Colonic mucosa (tissue), 4 donors: ENCODE data around the gene FEM1B. TPM values are rescaled to one million over a fixed set of nuclear protein-coding genes. Genes with fewer than 3 reads are reported as not detected.

Experiments used
- DNase-seq: peaks from one replicate; pipeline ENCODE4 v3.0.0-alpha.2; 2020
- H3K27ac ChIP-seq: fragments of 200-600 bp; one replicate; pipeline ENCODE4 v1.8.0; 2021
- H3K27me3 ChIP-seq: fragments of 200-600 bp; one replicate; pipeline ENCODE4 v1.8.0; 2021
- H3K36me3 ChIP-seq: fragments of 200-600 bp; one replicate; pipeline ENCODE4 v1.8.0; 2021
- H3K4me1 ChIP-seq: fragments of 200-600 bp; one replicate; pipeline ENCODE4 v1.8.0; 2021; ENCODE audit warnings: mild to moderate bottlenecking
- H3K4me3 ChIP-seq: fragments of 200-600 bp; one replicate; pipeline ENCODE4 v1.8.0; 2021
- H3K9ac ChIP-seq, 2 donors: one replicate each; pipeline ENCODE4 v1.7.0; 2013; ENCODE audit warnings: control low read depth in 2 of 2, low read depth in 2 of 2, low read length in 2 of 2
- H3K9me3 ChIP-seq: fragments of 200-600 bp; one replicate; pipeline ENCODE4 v1.8.0; 2021
- intact Hi-C: fragments of 100-400 bp; cut with DNase I; formaldehyde crosslinking; loops from one replicate; pipeline ENCODE4 v1.14.1; 2022
- total RNA-seq, 2 donors: library from RNA; stranded (reverse); fragmentation: NEBNext Ultra II Directional in 1 of 2; extraction: Animal tissue kit (Norgen Biotek cat#: 25700) in 1 of 2; gene quantifications; one replicate each; pipeline ENCODE4 v1.2.1, GENCODE V29; 2021
- TF ChIP-seq, protein P1 (sequence below): fragments of 200-600 bp; IDR thresholded peaks from one replicate; pipeline ENCODE4 v1.8.0; 2022; ENCODE audit warnings: antibody characterized with exemption, mild to moderate bottlenecking
- donor health status: healthy.
- donor health status: DM: no; HTN: no; CAD: no.
- donor health status: DM: no; HTN: no; CAD: no.

FEM1B gene
- total RNA-seq, 2 donors from 2014 or later, result 34.4 to 52.4 TPM

DNA sequence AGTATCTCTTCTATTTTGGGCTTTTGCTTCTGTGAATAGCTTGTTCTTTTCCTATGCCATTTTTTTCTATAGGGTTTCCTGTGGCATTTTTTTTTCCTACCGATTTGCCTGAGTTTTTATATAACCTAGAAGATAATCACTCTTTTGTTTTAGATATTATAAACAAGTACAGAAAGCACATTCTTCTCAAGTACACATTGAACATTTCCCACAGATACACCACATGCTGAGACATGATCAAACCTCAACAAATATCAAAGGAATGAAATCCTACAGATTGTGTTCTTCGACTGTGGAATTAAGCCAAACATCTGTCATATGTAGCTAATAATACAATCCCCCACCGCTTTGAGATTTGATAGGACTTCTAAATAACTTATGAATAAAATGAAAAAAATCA is 9.1 kb upstream of the FEM1B start:
- no peak overlapping the region for H3K9ac ChIP-seq
- H3K27ac ChIP-seq, result no peak overlapping the region
- DNase-seq, result no peak
- H3K9me3 ChIP-seq, result no peaks in the 10 kb centered on the region
- no peaks in the 10 kb centered on the region for H3K4me1 ChIP-seq
- peaks cover 6% of the 10 kb centered on the region for H3K27me3 ChIP-seq
- no peak overlapping the region for H3K4me3 ChIP-seq
- intact Hi-C loops, result no loop called here
- TF ChIP-seq, protein P1, sequence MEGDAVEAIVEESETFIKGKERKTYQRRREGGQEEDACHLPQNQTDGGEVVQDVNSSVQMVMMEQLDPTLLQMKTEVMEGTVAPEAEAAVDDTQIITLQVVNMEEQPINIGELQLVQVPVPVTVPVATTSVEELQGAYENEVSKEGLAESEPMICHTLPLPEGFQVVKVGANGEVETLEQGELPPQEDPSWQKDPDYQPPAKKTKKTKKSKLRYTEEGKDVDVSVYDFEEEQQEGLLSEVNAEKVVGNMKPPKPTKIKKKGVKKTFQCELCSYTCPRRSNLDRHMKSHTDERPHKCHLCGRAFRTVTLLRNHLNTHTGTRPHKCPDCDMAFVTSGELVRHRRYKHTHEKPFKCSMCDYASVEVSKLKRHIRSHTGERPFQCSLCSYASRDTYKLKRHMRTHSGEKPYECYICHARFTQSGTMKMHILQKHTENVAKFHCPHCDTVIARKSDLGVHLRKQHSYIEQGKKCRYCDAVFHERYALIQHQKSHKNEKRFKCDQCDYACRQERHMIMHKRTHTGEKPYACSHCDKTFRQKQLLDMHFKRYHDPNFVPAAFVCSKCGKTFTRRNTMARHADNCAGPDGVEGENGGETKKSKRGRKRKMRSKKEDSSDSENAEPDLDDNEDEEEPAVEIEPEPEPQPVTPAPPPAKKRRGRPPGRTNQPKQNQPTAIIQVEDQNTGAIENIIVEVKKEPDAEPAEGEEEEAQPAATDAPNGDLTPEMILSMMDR, result no peak
- H3K36me3 ChIP-seq, result no peaks in the 10 kb centered on the region

DNA sequence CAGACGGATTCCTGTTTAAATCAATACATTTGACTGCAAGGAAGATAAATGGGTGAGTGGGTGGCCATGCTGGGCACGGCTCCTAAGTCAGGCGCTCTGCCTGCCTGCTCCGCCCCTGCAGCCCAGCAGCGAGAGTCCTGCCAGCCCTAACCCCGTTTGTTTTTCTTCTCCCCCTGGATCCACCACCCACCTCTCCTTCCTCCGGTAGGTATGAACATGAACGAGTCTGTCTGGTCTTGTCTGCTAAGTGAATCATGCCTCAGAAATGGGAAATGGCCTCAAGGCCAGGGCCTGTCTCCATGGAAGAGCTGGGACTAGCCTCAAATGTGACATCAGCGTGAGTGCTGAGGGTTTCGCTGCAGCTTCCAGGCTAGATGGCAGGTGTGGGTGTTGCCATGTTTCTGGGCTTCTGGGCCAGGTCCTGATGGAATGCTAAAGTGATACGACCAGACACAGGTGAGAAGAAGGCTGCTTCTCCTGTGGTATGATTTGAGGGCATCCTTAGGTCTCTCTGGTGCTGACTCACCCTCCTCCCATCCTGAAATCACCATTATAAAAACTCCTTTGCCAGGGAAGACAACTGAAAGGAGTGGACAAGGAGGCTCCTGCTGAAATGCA is 5.6 kb upstream of the FEM1B start:
- H3K4me3 ChIP-seq, result no peak overlapping the region
- intact Hi-C loops, result no loop called here
- no peak overlapping the region for H3K9ac ChIP-seq
- no peaks in the 10 kb centered on the region for H3K36me3 ChIP-seq
- H3K9me3 ChIP-seq, result no peaks in the 10 kb centered on the region
- H3K27ac ChIP-seq, result no peak overlapping the region
- TF ChIP-seq, protein P1, result no peak
- H3K27me3 ChIP-seq, result peaks cover 6% of the 10 kb centered on the region
- no peak for DNase-seq
- peaks cover 5% of the 10 kb centered on the region for H3K4me1 ChIP-seq

DNA sequence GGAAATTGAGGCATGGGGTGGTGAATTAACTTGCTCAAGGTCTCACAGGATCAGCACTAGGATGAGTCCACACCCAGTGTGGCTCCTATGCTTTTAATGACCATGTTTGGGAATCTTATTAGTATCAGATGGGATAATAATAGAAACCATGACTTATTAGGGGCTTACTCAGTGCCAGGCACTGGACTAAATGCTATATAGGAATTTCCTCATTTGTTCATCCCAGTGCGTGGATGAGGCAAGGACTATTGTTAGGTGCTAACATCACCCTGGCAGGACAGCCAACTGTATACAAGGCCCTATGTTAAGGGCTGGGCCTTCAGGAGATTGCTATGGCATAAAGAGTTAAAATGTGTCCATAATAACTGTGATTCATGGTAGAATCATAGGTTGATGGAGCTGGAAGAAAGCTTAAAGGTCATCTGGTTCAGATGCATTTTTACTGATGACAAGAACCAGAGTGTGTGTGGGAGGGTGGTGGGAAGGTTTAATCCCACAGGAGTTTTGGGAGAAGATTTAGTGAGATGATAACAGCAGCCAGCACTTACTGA is 4.7 kb upstream of the FEM1B start:
- Histone ChIP-seq H3K4me1 (peaks cover 5% of the 10 kb centered on the region), H3K36me3 (no peaks in the 10 kb centered on the region), H3K27me3 (peaks cover 4% of the 10 kb centered on the region), H3K9ac (no peak overlapping the region), H3K4me3 (no peak overlapping the region), H3K9me3 (no peaks in the 10 kb centered on the region), H3K27ac (no peak overlapping the region)
- TF ChIP-seq, protein P1, result no peak
- DNase-seq, result no peak
- intact Hi-C loops, result no loop called here

DNA sequence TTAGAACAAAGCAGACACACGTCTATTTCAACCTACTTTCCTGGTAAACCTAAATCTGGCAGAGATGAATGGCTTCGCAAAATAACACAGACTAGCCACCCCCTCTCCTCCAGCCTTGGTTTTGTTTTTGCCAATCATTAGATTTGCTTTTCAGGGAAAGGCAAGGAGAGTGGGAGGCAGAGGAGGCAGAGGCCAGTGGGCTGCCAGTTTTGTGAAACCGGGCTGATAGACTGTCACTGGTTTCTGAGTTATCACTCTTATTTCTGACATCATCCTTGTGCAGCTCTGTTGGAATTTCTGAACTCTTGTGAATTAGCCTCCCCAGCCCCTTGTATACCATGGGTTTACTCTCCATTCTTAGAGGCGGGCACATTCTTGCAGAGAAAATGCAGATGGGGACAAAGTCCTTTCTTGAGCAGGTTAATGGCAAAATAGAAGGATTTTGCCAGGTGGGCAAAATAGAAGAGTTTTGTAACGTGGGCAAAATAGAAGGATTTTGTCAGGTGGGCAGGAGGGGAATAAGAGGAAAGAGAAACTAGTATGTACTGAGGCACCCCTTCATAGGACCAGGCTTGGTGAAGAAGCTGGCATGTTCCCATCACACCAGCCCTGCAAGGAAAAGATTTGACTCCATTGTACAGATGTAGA is 3.2 kb upstream of the FEM1B start:
- H3K27ac ChIP-seq, result no peak overlapping the region
- TF ChIP-seq, protein P1, result no peak
- peaks cover 5% of the 10 kb centered on the region for H3K4me1 ChIP-seq
- H3K36me3 ChIP-seq, result no peaks in the 10 kb centered on the region
- H3K4me3 ChIP-seq, result no peak overlapping the region
- intact Hi-C loops, result no loop called here
- no peak overlapping the region for H3K9ac ChIP-seq
- H3K27me3 ChIP-seq, result no peaks in the 10 kb centered on the region
- DNase-seq, result no peak
- no peaks in the 10 kb centered on the region for H3K9me3 ChIP-seq

DNA sequence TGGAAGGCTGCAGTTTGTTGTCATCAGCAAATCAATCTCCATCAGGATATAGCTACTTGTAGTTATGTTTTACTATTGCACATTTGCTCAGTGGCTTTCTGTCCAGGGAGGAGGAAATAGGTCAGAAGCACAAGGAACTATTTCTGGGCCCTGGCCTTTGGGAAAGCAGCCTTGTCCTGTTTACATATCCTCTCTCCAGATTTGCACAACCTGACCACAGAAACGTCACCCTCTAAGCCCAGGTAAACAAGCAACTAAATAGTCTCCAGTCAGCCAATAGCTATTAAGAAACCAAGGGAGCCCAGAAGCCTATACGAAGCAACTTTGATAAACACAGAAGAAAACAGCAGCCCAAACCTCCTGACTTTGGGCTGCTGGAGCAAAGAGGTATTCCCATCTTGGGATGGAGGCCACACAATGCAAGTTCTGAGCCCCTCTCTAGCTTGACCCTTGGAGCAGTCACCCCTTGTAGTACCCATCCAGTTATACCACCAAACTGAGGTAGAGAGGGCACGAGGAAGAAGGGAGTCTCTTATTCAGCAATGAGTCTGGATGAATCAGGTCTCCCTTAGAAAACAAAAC is 2.3 kb upstream of the FEM1B start:
- Histone ChIP-seq H3K36me3 (no peaks in the 10 kb centered on the region), H3K4me1 (peaks cover 5% of the 10 kb centered on the region), H3K9me3 (no peaks in the 10 kb centered on the region), H3K27me3 (no peaks in the 10 kb centered on the region), H3K27ac (no peak overlapping the region), H3K4me3 (no peak overlapping the region), H3K9ac (no peak overlapping the region)
- DNase-seq, result no peak
- intact Hi-C loops, result no loop called here
- TF ChIP-seq, protein P1, result no peak
